ENCODE results near the gene UBLCP1.

- TF ChIP-seq USF2 (IDR thresholded peaks at IDR 0.05; ENCODE audit: low read depth, low read length) (no peak), USF2 (CRISPR knock-in tag; IDR thresholded peaks at IDR 0.05; ENCODE audit: borderline replicate concordance) (no peak), HOXD1 (CRISPR knock-in tag; IDR thresholded peaks at IDR 0.05) (no peak), KLF6 (CRISPR knock-in tag; IDR thresholded peaks at IDR 0.05) (no peak), FOSL1 (CRISPR knock-in tag; IDR thresholded peaks at IDR 0.05; ENCODE audit: borderline replicate concordance) (no peak), ZNF142 (CRISPR knock-in tag; IDR thresholded peaks at IDR 0.05) (no peak), ZHX1 (CRISPR knock-in tag; IDR thresholded peaks at IDR 0.05; ENCODE audit: low read depth) (no peak), ZBTB44 (CRISPR knock-in tag; IDR thresholded peaks at IDR 0.05) (no peak), EP300 (IDR thresholded peaks at IDR 0.05; ENCODE audit: low read depth in 2 of 2, low read length in 2 of 2) (no peak), EP300 (CRISPR knock-in tag; IDR thresholded peaks at IDR 0.05; ENCODE audit: borderline replicate concordance) (no peak), POLR2A (IDR thresholded peaks at IDR 0.05; ENCODE audit: insufficient read depth in 1 of 2, low read depth in 2 of 2, low read length in 2 of 2) (no peak), HMG20B (CRISPR knock-in tag; conservative IDR thresholded peaks at IDR 0.05) (no peak), TP53 (CRISPR knock-in tag; conservative IDR thresholded peaks at IDR 0.05) (no peak), TEAD2 (CRISPR knock-in tag; IDR thresholded peaks at IDR 0.05) (no peak), CTCF (CRISPR knock-in tag; IDR thresholded peaks at IDR 0.05) (no peak), PLSCR1 (CRISPR knock-in tag; IDR thresholded peaks at IDR 0.05; ENCODE audit: borderline replicate concordance) (no peak)
Measured at GRCh38 chr5:159252195-159252594, 10.9 kb upstream of the UBLCP1 start.
